GM19452 (cell line): ENCODE results near the gene PDE3A.
"Not testable (repeated sequence)": the region's sequence is repeated elsewhere in the genome, so short reads cannot be mapped to it uniquely, and the experiment has no call there.

Experiments
- ATAC-seq: cut with Tn5 transposase; IDR thresholded peaks from one replicate; pipeline ENCODE4 v1.9.1; 2021; ENCODE audit not compliant: unreplicated experiment

Gene PDE3A

GRCh38 chr12:20596061-20596460 is 227.7 kb downstream of the PDE3A start:
- no peak for ATAC-seq

DNA sequence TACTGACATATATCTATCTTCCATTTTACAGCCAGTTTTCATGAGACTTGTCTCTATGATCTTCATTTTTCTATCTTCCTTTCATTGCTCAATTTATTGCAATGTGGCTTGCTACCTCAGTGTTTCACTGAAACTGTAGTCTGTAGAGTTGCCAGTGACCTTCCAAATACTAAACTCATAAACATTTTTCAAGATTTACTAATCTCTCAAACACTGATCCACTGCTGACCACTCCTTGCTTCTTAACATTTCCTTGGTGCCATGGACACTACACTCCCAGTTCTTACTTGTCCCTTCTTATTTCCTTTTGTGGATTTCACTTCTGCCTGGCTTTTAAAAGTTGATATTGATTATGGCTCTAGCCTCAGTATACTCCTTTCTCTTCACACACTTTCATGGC is 231.4 kb downstream of the PDE3A start:
- ATAC-seq = no peak

DNA sequence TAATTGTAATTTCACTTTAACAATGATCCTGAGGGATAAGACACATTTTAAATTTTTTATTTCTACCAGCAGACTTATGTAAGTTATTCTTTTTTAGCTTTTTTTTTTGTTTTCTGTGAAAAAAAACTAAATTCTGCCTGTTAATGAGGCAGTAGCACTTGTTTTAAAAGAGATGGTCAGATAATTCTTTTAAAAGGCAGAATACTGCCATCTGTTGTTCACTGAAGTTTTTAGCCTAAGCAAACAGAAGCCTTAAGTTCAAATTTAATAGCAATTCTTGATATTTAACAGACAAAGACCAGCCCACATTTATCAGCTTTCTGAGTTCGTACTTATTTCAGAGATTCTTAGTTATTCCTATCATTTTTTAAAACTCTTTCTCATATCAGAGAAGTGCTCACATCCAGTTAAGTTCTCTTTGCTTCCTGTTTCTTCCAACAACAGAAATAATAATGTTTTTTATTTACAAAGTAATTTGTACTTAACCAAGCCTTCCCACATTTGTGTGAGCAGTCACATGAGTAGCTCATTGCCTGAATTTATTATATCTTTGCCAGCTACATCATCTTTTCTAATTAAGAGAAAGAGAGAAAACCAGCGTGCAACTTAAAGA is 233.4 kb downstream of the PDE3A start:
- no peak for ATAC-seq

DNA sequence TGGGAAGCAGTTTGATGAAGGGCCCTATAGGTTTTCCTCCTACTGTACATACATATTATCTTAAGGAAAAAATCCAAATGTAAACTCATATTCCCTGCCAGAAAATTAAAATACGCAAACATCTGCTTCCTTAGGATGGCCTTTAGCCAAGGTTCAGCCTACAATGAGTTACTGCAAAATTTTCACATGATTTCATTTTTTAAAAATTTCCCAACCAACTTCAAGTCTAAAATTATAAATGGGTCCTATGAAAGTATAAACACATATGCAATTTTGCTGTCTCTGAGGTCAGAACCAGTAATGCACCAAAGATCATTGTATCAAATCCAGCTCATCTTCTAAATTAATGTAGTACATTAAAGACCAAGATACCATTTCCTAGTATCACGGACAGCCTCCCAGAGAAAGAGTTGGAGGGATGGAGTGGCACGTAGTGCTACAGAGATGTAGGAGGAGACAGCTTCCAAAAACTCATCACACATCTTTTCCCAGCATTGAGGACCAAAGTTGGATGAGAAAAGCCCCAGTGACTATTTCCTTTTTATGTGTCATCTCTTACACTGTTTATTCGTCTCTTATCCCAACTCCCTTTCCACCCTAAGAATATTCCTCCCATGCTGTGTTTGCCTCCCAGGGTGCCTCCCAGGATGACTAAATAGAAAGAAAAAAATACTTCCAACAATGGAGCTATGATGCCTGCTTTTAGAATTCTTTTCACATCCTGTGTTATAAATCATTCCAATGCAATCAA is 234.5 kb downstream of the PDE3A start:
- no peak for ATAC-seq

DNA sequence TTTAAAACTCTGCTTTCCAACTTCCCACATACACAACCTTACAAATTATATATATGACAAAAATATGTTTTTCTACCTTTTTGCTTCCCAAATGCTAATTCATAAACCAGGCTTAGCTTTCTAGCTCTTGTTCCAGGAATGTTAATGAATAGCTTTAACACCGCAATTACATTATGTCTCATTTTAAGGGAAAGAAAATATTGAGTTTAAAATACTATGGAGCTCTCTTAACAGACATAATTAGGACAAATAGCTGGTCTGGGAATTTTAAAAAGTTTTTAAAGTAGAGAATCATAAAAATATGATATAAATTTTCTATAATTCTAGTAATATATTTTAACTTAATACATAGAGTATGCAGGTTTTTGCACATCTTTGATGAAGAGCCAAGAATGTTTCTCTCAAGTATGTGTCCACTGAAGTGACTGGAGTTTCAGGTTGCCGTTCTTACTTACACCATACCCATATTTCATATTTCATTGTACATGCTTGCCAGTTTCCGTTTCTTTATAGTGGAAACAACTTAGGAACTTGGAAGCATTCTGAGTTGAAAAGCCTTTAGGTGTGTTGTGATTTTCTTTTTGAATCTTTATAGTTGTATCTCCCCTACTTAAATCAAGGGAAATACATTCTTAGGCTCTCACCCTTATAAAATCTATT is 236.2 kb downstream of the PDE3A start:
- ATAC-seq = no peak

- not testable (repeated sequence) for ATAC-seq
Observed at GRCh38 chr12:20615020-20615419, 246.7 kb downstream of the PDE3A start.

DNA sequence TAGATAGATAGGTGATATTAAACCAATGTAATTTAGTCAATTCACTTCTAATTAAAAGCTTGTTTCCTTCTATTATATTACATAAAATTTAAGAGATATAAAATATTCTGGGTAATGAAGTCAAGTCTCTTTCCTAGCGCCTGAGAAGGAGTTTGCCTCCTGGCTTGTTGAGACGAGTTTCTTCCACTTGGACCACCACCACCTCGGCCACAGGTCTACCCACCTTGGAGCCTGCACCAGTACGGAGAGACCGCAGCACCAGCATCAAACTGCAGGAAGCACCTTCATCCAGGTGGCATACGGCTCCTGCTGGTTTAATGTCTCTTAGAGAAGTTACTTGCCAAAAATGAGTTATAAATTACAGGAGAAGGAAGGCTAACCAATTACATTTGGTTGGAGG is 247.8 kb downstream of the PDE3A start:
- no peak for ATAC-seq

DNA sequence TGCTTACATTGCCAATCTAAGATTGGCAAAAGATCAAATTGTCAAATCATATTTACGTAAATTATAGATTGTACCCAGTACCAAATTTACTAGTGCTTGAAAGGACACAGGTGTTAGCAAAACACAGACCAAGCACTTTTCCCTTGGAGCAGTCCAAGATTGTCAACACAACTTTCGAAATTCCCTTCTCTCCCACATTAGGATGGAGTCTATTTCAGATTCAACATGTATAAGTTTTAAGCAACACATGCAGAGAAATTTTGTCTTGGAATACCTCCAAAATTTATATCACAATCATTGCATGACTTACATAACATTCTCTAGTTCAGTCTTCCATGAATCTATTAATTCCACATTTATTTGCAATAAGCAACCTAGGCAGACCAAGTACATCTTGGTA is 251.9 kb downstream of the PDE3A start:
- ATAC-seq = no peak

GRCh38 chr12:20624718-20625117 is 256.4 kb downstream of the PDE3A start:
- ATAC-seq = no peak

DNA sequence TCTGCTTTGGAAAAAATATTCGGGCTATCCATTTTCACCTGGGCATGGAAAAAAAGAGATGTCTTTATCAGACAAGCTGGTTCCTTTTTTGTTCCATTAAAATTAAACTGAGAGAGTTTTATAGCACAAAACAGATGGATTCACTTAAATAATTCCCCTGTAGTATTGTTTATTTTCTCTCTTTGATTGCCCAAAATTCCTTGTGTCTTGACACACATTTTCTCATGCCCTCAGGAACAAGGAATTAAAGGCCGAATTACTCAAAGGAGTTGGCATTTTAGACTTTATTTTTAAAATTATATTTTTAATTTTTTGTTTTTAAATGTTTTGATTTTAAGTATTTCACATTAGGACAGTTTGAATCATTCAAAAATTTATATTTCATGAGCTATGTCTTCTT is 257.2 kb downstream of the PDE3A start:
- no peak for ATAC-seq

GRCh38 chr12:20627001-20627588 is 258.8 kb downstream of the PDE3A start:
- no peak for ATAC-seq

GRCh38 chr12:20628226-20628787 is 260.0 kb downstream of the PDE3A start:
- no peak for ATAC-seq

DNA sequence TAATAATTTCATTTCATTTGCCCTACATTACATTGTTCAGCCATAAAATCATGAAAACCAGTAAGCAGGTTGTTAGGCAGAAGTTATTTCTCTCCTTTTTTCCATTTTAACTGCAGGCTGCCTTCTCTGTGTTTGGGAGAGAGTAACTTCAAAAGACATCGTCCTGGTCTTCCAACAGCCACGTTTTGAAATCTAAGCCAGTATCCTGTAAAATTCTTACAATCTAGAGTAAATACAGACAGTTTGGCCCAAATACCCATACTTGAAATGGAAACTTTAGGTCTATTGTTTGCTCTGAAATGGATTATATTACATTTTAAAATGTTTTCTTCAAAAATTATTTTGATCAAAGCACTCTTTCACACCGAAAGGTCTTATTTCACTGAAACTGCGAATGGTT is 260.7 kb downstream of the PDE3A start:
- no peak for ATAC-seq

- ATAC-seq = no peak
Observed at GRCh38 chr12:20629414-20630156, 261.2 kb downstream of the PDE3A start.

DNA sequence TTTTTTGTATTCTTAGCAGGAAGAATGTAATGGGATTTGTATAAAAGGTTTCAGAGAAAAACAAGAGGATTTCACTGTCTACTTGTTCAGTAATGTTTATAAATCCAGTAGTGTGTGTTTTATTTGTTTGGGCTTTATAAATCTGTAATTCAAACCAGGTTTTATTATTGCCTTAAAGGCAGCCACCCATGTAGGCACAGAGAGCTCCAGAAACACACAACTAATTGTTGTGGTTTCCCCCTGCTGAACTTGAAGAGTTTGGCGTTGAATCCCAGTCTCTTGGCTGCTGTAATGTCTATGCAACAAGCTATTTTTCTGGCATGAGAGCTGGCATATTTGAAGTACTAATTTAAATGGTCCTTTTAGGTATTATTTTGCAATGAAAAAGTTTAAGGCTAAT is 263.4 kb downstream of the PDE3A start:
- ATAC-seq = no peak

GRCh38 chr12:20641106-20641505 is 272.8 kb downstream of the PDE3A start:
- no peak for ATAC-seq

DNA sequence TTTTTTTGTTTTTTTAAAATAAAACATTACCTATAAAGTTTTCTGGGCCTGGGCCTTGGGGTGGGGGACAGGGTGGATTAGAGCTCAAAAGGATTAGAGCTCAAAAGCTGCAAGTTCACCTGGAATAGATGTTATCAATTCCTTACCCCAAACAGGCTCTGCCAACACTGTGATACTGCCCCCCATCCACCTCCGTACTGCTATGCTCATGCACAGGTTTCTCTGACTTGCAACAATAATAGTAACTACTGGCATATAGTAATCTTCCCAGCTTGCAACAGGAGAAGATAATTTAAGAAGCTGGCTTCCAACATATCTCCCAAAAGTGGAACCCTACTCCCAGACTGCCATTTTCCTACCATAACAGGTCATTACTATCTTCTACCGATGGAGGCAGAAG is 275.5 kb downstream of the PDE3A start:
- ATAC-seq = no peak

- ATAC-seq = no peak
Observed at GRCh38 chr12:20646239-20646827, 278.0 kb downstream of the PDE3A start.

GRCh38 chr12:20653871-20654270 is 285.5 kb downstream of the PDE3A start:
- no peak for ATAC-seq

- ATAC-seq = no peak
Observed at GRCh38 chr12:20656600-20656999, 288.3 kb downstream of the PDE3A start.

- ATAC-seq = no peak
Observed at GRCh38 chr12:20657496-20657895, 289.2 kb downstream of the PDE3A start.
